Activated CD8-positive, alpha-beta memory T cell treated with anti-CD3 and anti-CD28 coated beads, Interleukin-2, amount 50 U/mL, for 24 hours (primary cell): ENCODE data around the gene GALNTL6.

Source experiments
- DNase-seq: peaks from one replicate; pipeline ENCODE4 v3.0.0-alpha.2; 2020; ENCODE audit errors: extremely low read depth

The GALNTL6 gene

DNA sequence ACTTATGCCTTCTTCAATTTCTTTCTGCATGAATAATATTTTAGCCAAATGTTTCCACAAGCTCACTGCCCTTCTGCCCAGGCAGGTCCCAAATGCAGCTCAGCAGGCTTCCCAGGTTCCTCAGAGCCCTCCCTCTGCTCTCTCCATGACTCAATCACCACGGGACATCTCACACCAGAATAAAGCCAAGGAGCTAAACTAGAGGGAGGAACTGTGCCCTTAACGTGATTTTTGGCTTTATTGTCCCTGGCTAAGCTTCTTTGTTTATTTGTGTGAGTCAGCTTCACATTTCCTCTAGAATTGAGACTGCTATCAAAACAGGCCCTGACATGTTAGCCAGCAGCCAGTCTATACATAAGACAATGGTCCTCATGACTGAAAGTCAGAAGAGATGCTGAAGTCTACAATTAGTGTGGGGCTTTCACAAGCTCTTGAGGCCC is 1169.0 kb downstream of the GALNTL6 start:
- DNase-seq: no peak

DNA sequence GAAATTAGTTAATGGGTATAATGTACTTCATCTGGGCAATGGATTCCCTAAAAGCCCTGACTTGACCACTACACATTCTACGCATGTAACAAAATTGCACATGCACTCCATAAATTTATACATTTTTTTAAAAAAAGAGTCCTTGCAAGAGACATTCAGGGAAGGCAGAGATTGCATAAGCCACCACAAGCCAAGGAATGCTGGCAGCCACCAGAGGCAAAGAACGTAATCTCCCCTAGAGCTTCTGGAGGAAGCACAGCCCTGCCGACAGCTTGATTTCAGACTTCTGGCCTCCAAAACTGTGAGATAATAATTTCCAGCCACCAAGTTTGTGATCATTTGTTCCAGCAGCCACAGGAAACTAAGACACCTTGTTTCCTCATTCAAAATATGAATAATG is 1169.8 kb downstream of the GALNTL6 start:
- no peak for DNase-seq

DNA sequence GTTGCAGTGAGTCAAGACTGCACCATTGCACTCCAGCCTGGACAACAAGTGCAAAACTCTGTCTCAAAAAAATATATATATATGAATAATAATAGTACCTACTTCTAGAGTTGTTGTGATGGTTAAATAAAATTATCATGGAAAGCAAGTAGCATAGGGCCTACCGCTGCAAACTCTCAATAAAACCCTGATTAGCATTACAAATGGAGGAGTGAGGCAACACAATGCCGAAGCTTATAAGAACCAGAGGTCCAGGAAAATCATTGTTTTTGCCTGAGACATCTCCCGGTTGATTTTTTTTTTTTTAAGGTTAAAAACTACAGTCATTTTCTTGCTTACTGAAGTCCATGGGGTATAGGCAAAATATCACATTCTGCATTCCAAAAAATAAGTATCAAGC is 1170.4 kb downstream of the GALNTL6 start:
- DNase-seq: no peak

DNA sequence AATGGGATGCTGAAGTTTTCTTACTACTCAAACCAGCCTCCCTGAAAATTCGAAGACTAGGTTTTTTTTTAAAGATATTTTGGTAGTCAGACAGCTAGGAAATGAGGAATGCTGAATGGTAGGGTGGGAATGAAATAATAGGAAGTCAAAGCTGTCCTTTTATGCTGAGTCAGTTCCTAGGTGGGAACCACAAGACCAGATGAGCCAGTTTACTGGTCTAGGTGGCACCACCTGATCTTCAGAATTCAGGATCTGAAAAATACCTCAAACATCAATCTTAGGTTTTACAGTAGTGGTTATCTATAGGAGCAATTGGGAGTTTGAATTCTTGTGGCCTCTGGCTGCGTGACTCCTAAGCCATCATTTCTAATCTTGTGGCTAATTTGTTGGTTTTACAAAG is 1172.3 kb downstream of the GALNTL6 start:
- DNase-seq: no peak

DNA sequence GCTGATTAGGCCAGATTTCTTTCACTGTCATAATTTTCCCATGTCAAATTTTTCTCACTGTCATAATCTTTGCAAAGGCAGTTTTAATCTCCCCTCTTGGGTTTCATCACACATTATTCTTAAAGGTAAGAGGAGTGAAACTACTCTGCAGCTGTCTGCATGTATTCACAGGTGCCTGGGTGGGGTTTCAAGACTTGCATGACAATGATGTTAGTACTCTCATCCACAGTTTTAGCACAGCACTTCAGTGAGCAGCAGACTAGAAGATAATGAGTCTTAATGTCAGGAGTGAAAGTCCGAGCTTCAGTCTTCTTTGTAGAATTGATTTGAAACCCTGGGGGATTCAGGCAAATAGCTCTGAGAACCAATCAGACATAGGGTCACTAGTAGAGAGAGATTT is 1172.9 kb downstream of the GALNTL6 start:
- no peak for DNase-seq

DNA sequence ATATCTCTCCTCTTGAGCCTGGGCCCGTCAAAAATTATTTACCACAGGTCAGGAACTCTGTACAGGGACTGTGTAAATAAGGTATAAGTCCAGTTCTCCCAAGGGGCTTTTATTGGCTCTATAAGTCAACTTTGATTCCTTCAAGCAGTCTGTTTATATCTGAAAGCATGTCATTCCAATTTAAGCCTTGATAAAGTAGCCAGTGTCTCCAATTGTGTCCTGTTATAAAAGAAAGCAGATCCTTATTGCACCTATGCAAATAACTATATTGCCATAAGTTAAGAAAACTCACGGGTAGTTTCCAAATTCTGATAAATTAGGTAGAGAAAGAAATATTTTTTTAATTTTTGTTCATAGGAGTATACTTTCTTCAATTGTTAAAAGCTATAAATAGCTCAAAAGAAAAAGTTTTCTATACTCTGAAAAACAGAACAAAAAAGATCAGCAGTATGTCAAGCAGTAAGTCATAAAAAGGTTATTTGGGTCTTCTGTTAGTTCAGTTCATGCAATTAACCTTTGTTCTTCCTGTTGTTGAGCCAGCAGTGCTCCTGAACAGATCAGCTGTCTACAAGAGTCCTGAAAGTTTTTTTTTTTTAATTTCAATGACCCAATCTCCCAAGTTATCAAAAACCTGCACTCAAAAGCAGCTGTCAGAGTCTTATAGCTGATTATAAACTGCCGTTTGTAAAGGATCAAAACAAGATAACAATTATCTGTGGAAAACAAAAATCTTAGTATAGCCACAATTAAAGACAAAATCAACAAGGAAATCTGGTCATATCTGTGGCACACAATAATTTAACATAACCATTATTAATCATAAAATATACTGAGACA is 1177.0 kb downstream of the GALNTL6 start:
- no peak for DNase-seq

DNA sequence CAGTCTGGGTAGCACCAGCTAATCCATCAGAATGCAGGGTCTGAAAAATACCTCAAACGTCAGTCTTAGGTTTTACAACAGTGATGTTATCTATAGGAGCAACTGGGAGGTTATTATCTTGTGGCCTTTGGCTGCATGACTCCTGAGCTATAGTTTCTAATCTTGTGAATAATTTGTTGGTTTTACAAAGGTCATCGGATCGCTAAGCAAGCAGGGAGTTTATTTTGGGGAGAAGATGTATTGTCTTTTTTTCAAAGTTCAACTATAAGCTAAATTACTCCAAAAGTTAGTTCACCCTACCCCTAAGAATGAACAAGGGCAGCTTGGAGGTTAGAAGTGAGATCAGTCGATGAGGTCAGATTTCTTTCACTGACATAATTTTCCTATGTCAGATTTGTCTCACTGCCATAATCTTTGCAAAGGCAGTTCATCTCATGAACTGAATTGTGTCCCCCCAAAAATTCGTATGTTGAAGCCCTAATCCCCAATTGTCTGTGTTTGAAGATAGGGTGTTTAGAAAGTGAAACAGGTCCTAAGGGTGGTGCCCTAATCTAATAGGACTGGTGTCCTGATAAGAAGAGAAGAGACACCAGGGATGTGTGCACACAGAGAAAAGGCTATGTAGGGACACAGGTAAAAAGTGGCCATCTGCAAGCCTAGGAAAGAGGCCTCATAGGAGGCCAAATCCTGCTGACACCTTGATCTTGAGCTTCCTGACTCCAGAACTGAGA is 1179.6 kb downstream of the GALNTL6 start:
- DNase-seq: no peak

DNA sequence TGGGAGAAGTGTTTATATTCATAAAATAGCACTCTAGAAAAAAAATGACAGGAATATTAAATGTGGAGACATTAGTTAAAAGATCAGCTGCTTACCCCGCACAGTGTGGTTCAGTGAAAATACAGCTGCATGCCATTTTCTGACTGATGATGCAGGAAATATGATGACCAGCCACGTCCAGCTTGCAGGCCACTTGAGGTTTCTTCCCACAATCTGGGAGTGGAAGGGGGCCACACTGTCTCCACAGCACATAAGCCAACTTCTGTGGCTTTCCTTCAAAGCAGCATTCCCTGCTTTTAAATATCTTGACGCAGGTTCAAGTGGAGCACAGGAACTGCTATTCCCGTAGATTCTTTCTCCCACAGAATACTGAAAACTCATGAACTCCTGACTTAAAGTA is 1182.0 kb downstream of the GALNTL6 start:
- DNase-seq: no peak

DNA sequence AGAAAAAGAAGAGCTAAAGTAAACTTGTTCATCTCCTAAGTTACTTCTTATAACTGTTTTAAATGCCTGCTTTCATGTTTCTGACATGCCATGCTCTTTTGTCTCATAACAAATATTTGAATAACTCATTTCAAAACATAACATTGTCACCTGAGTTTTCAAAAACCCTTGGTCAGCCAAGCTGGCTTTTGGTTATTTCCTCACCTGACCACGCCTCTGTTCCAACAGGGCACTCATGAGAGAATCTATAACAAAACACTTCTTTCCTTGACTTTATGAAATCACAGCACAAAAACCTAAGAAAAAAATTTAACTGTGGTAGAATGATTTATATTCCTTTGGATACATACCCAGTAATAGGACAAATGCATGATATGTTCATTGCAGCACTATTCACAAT is 1182.5 kb downstream of the GALNTL6 start:
- DNase-seq: no peak

DNA sequence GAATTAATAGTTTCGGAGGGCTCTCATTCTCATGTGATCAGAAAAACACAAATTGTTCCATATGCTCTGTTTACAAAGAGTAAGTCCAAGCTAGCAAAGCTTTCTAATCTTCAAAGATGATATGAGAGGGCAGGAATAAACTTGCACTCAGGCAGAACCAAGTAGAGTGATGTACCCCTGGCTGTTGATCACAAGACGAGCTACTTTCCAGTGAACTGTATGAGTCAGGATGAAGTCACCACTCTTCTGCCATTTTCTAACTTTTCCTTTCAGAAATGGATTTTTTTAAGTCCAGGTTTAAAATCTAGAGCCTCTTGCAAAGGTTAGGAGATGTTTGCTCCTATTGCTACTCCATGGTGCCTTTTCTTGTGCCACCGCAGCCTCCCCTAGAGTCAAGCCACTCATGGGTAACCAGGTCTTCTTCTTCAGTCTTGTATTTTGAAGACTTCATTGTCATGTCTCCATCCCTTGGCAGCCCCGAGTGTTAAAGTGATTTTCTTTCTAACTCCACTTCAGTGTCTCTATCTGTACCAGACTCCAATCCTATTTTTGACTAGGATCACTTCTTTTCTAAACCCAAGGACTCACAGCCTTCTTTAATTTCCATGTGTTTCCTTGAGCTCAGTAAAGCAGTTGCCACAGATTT is 1183.5 kb downstream of the GALNTL6 start:
- DNase-seq: no peak

DNA sequence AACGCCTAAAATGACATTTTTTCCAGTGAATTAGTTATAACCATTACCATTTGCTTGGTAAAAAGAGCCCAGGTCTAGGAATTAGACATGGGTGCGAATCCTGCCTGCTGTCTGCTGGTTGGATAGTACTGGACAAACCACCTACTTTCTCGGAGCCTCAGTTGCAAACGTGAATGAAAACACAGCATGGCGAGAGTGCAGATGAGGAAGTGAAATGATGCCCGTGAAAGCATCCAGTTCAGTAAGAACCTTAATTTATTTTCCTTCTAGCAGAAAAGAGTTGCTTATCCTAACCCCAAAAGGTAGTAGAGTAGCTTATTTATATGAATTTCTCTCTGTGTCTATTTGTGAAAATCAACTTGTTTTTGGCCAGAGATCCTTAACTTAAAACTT is 1184.0 kb downstream of the GALNTL6 start:
- DNase-seq: no peak

DNA sequence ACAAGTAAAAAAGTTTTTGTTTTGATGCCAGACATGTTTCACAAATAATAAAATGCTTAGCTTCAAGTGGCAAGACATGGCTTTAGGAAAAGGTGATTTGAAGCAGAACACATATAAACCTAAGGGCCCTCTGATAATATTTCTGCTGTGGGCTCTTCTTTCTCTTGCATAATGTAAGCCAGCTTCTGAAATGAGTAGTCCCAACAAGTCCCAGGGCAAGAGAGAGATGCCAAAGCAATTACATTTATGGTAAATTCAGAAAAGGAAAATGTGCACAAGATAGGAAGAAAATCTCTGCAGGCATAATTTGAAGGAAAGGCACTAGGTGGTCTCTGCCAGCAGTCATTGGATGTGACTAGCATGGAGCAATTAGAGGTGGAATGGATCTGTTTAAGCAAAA is 1184.7 kb downstream of the GALNTL6 start:
- no peak for DNase-seq

DNA sequence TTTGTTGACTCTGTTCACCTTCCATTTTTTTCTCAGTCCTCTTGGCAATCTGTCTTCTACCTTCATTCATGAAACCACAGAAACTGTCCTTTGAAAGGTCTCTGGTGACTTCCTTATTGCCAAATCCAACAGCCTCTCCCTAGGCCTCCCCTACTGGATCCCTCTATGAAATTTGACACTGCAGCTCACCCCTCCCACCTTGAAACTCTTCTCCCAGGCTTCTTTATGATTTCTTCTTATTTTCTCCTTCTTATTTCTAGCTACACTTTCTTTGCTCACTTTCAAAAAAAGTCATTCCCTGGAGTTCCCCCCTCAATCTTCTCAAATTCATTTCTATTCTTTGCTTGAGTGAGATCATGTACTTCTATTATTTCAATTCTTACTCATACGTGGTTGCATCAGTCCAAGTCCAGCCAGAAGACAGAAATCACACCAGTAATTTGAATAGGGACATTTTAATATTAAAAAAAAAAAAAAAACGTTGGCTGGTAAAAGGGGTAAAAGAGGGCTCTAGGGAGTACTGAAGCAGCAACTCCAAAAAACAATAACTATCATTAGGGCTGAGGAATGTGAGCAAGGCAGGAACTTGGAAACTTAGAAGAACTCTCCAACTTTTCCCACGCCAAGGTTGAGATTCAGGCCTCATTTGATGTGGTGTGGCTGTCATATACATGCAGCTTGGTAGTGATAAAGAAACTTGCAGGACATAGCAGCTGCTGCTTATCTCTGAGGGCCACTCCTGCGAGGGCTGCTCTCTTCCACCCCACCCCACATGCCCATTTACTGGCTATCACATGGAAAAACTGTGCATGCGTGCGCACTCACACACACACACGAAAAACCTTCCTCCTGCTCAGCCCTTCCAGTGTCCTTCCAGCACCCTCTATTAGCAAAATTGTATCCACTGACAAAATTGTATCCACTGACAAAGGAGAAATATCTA is 1185.6 kb downstream of the GALNTL6 start:
- no peak for DNase-seq

DNA sequence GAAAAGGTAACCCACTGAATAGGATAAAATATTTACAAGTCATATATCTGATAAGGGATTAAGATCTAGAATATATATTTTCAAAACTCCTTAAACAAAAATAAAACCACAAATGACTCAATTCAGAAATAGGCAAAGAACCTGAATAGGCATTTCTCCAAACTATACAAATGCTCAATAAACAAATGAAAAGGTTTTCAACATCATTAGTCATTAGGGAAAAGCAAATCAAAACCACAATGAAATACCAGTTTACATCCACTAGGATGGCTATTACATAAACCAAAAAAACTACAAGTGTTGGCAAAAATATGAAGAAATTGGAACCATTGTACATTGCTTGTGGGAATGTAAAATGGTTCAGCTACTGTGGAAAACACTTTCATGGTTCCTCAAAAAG is 1188.4 kb downstream of the GALNTL6 start:
- no peak for DNase-seq

DNA sequence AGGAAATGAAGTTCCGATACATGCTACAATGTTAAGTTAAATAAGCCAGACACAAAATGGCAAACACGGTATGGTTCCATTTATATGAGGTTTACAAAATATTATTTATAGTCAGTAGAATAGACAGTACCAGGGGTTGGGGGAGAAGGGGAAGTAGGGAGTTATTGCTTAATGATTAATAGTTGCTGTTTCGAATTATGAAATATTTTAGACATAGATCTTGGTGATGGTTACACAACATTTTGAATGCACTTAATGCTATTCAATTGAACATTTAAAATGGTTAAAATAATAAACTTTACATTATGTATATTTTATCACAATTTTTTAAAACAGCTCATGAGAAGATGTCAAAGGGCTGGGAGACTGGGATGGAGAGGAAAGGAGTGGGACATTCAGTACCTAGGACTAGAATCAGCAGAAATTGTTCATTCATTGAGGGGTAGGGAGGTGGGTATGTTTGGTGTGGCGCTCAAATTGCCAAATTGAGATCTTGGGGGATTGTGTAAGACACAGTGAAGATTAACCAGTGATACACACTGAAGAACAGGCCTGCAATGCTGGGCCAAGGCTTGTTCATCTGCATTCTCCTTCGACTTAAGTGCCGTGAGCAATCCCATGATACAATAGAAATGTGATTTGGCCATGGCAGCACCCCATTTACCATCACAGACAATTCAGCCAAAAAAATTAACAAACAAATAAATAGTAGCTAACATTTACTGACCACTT is 1189.8 kb downstream of the GALNTL6 start:
- no peak for DNase-seq

DNA sequence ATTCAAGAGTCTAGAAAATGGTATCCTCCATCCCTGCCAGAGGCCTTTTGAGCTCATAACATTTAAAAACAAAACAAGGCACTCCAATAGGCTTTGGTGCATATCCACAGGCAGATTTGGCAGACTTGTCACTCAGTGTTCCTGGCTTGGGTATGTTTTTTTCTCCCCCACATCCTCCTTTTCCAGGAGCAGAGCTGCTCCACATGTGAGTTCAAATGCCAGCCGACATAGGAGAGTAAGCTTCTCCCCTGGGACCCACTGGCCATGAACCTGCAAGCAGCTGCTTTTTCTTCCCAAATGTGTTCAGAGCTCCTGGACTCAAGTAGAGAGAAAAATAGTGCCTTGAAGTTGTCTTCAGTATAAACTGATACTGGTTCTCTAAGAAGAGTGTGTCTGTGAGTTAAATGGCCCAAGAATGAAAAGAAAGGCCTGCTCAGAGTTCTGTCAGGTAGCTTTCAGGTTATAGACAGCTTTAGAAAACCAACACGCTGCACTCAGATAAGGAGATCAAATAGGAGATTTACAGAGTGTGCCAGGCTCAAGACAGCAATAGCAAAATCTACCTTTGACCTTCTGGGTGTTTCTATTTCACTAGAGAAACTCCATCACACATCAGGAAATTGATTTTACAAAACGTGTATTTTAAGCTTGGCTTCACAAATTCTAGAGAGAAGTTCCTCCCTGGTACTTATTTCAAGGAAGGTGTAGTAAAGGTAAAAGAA is 1192.9 kb downstream of the GALNTL6 start:
- no peak for DNase-seq

DNA sequence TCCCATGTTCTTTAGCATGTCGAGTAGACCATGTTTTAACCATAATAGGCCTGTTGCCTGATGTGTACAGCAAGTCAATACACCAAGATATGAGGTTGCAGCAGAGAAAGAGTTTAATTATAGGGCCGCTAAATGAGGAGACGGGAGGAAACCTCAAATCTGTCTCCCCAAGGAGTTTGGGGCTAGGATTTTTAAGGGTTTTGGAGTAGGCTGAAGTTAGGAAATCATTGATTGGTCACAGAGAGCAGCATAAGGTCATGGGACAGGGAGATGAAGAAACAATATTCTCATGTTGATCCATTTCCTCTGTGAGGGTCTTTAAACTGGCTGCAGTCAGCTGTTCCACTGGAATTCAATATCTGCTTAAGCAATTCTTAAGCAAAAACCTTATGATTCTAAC is 1195.2 kb downstream of the GALNTL6 start:
- DNase-seq: no peak

DNA sequence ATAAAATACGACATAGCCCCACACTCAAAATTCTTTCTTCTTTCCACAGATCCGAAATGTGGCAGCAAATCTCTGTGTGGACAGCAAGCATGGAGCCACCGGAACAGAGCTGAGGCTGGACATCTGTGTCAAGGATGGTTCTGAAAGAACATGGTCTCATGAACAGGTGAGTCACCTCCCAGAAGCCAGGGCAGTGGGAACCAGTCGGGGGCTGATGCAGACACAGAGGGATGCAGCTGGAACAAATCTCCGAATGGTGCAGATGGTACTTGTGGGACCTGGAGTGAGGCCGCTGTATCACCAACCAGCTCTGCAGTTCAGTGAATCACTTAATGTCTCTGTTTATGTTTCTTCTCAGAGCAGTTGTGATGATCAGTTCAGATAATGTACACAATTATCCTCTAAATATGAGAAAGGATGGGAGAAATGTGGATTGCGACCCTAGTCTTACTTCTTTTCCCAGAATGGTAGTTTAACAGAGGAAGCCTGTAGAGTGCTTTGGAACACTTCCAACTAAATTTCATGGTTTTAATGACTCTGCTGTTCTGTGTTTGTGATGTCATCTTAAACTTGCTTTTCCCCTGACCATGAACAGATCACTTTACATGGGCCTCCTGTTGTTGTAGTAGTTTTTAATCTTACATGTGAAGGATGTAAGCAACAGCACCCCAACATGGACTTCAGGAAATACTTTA is 1196.1 kb downstream of the GALNTL6 start:
- no peak for DNase-seq

DNA sequence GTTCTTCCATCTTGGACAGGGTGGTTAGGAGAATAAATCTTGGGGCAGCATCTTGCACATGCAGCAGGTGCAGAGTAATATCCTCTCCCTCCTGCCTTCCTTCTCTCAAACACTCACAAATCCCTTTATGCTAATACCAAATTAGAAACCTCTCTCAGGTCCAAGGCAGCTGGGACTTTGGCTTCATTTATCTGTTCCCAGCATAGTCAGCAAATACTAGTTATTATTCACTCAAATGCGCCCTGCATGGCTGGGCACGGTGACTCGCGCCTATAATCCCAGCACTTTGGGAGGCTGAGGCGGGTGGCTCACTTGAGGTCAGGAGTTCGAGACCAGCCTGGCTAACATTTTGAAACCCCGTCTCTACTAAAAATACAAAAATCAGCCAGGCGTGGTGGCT is 1199.4 kb downstream of the GALNTL6 start:
- DNase-seq: no peak
